ENCODE results near the gene TNFAIP3.
"Not testable (repeated sequence)": the region's sequence is repeated elsewhere in the genome, so short reads cannot be mapped to it uniquely, and the experiment has no call there.

Gene TNFAIP3

GRCh38 chr6:137866914-137867684 lies at the start of gene TNFAIP3:
TNFAIP3 (plus strand) TSS chr6:137867259; CDS start chr6:137871228, 3,969 bp downstream.
- intact Hi-C loops (cut with DNase I): loop anchor here (2.0 kb wide), 1 partner anchor 160 kb away; no protein-coding TSS in a partner anchor

DNA sequence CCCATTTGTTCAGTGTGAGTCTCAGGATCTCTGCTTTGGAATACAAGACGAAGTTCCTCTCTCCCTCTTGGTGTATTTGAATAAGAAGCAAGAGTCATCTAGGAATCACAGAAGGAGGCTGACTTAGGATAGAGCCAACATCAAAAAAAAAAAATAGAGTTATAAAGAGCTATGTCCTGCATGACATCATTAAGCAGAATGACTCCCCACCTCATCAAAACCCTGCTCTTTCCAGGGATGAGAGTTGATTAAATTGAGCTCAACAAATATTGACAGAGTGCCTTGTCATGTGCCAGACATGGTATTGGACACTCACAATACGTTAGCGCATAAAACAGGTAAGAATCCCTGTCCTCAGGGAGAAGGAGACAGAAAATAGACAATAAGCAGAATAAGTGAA lies 48.6 kb upstream of the TNFAIP3 start:
- no peak for DNase-seq
- intact Hi-C loops (cut with DNase I): no loop called here

More at GRCh38 chr6:137866914-137867684, at the start of gene TNFAIP3:
- DNase-seq: peak; percentile 65 to 93 (median 86)

DNA sequence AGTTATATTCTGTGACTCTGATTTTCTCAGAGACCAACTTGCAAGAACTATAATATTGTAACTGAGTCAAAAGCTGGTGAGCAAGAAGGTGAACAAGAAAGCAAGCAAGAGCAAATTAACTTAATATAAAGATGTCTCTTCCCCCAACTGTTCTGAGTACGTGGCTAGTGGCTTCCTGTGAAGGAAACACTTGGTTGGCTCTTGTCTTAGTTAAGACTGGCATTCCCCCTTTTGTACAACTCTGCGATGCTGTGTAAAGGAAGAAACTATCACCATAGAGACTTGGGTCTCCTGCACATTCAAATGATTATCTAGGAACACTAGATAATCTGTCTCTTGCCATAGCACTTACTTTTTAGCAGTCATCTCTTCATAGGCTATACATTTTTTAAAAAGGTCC lies 47.3 kb upstream of the TNFAIP3 start:
- DNase-seq: no peak
- intact Hi-C loops (cut with DNase I): no loop called here

DNA sequence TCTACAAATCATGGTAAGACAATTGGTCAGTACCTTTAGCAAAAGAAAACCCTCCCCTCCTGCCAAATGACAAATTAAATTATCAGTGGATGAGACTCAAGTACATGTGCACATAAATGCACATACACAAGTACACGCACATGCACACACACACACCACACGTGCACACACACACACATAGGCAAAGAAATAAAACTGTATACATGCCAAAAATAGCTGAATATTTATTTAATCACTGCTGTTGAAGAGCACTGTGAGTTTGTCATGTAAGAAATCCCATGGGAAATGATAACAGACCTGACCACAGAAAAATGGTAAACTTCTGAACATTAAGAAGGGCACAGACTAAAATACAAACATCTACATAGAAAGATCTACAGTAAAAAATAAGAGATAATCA lies 46.6 kb upstream of the TNFAIP3 start:
- DNase-seq: no peak
- intact Hi-C loops (cut with DNase I): no loop called here

DNA sequence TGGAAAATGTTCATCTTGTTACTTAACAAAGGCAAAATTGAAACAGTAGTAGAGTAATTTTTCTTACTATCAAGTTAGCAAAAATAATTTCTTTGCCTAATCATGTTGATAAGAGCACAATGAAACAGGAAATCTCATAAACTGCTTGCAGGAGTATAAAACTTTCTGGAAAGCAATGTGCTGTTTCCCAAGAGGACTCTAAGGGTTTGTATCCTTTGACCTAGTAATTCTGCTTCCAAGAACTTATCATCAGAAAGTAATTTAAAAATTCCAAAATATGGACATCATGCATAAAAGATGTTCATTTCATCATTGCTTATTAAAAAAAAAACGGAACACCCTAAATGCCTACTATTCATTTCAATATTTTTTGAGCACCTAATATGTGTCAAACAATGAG lies 46.1 kb upstream of the TNFAIP3 start:
- DNase-seq: no peak
- intact Hi-C loops (cut with DNase I): no loop called here

DNA sequence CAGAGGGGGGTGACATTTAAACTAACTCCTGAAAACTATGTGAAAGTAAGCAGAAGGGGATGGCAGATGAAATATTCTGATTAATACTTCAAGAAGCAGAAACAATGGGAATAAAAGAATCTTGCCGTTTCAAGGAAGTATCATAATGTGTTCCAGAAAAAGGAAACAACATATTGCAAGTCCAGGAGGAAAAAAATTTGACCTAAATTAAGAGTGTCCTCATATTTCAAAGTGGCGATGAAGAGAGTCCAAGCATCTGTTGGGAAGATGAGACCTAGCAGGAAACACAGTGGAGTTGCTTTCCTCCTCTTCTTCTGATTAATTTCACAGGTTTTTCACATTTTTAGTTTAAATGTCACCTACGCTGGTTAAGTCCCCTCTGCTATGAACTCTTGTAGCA lies 45.6 kb upstream of the TNFAIP3 start:
- intact Hi-C loops (cut with DNase I): no loop called here
- DNase-seq: no peak

DNA sequence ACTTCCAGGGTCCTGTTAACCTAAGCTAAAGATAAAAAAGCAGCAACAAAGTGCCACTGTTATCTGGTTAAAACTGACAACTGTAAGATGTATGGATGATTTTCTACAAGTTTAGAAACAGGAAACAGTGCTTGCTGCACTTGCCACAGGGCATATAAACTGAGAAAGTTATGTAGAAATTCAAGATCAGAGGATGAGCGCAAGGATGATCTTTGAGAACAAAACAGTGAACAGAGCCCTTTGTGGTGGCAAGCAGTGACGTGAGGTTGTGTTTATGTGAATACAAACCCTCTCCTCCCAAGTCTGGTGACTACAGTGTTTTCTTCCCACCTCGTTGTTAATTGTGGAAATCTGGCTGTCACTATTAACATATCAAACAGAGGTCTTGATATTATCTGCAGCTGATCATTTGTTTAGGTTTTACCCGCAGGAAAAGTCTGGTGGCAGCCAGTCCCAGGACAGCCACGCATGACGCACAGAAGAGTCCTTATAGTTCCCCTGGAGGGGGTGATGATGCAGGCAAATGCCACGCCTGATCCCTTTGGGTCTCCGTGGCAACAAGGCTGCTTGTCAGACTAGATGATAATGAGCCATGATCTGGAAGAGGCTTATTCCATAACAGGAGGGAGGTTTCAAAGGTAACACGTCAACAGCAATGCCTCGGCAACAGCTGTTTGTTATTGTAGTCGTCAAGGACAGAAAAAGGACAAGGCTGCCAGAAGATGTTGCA lies 43.1 kb upstream of the TNFAIP3 start:
- peak in 32 of 42 donors; percentile 5 to 67 (median 24) for DNase-seq
- intact Hi-C loops (cut with DNase I): no loop called here

DNA sequence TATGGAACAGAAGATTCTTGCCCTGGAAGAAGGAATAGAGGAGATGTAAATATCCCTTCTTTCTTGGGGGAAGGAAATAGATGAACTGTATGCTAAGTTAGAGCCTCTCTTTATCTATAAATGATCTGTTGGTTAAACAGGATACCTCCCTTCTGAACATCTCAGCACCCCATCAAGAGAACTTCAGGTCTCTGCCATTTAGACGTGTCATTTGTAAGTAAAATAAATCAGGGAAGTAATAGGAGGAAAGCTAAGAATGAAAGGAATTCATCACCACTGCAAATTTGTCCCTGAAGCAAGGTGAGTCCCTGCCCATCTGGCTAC lies 42.5 kb upstream of the TNFAIP3 start:
- no peak for DNase-seq
- intact Hi-C loops (cut with DNase I): no loop called here

DNA sequence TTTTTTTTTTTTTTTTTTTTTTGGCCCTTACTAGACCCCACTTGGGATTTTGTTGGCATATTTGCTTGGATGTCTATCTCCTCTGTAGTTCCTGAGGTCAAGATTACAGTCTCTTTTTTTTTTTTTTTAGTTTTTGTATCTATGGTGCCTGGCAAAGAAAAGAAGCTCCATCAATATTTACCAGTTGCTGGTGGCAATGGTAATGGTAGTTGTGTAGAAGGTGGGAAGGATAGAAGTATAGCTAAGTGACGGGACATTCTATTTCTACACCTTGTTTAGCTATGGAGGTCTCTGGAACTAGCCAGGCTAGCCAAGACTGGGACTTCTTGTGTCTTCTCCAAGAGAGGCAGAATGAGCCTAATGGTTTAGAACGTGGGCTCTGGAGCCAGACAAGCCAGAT lies 42.2 kb upstream of the TNFAIP3 start:
- no peak for DNase-seq
- intact Hi-C loops (cut with DNase I): no loop called here

DNA sequence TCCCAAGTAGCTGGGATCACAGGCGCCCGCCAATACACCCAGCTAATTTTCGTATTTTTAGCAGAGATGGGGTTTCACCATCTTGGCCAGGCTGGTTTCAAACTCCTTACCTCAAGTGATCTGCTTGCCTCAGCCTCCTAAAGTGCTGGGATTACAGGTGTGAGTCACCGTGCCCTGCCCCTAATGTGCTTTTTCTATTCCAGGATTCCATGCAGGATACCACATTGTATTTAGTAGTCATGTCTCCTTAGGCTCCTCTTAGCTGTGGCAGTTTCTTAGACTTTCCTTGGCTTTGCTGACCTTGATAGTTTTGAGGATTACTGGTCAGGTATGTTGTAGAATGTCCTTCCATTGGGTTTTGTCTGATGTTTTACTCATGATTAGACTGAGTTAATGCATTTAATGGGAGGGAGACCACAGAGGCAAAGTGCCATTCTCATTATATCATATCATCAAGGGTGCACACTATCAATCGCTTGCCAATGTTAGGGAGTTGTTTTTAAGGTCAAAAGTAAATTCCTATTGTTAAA lies 39.6 kb upstream of the TNFAIP3 start:
- intact Hi-C loops (cut with DNase I): no loop called here
- no peak for DNase-seq

DNA sequence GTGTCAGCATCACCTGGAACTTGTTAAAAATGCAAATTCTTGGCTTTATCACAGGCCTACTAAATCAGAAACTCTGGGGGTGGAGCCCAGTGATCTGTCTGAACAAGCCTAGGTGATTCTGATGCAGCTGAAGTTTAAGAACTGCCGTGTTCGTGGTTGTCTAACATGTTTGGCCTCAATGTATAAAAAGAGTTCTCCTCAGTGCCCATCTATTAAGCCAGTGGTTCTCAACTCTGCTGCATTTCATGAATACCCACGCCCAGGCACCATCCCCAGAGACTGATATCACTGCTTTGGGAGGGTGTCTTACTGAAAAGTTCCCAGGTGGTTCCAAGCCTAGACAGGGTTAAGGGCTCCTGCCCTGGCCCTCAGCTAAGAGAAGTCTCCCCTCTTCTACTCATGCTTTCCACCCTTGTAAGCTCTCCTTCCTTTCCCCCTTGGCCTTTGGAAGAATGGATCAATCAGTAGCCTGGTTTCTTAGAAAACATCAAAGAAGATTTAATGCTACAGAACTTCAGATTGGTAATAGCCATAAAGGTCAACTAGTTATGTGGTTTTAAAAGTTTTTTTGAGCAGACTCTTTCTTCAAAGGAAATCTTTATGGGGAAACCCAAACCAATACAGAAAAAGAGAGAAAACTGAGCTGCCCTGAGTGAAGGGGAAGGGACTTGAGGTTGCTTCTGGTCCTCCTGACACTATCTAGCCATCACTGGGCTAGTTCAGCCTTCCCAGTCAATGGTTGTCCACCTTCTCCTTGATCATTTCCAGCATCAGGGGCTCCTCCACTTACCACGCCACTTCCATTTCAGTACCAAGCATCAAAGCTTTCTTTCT lies 38.9 kb upstream of the TNFAIP3 start:
- DNase-seq: no peak
- intact Hi-C loops (cut with DNase I): no loop called here

DNA sequence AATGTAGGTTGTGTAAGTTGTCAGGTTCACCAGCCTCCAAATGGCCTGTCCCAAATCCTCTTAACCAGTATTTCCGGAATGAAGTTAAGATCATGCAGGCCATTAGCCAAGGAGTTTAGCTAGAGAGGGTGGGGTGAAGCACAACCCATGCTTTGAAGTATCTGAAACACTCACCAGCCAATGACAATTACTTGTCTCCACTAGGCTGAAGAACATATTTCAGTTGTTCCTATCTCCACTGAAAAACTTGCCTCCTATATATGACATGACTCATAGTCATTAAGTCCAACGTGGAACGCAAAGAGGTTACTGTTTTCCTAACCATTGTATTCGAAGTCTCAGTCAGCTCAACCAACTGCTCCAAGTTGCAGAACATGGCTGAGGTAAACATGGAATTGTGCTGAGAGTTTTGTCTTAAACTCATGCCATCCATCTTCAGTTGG lies 37.4 kb upstream of the TNFAIP3 start:
- intact Hi-C loops (cut with DNase I): no loop called here
- DNase-seq: no peak

- intact Hi-C loops (cut with DNase I): no loop called here
These were observed 36.5 kb upstream of the TNFAIP3 start for GRCh38 chr6:137830511-137830911.

DNA sequence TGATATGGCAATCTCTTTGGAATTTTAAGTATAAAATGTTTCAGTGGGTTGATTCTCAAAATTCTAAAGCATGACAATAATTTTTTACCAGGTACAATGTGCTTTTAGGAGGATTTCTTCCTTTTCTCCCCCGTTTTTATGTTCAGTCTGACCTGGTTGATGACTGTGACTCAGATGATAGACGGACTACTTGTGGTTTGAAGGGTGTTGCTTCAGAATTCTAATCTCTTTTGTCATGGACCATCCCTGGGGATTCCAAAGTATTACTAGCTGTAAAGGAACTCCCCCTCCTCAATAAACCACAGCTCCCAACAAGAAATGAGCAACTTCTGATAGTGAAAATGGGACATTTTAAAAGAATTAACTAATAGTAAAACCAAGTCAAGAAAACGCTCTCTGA lies 34.9 kb upstream of the TNFAIP3 start:
- intact Hi-C loops (cut with DNase I): no loop called here
- no peak for DNase-seq

More at GRCh38 chr6:137830511-137830911, 36.5 kb upstream of the TNFAIP3 start:
- DNase-seq: no peak

- intact Hi-C loops (cut with DNase I): no loop called here
- no peak for DNase-seq
These were observed 32.6 kb upstream of the TNFAIP3 start for GRCh38 chr6:137834508-137834907.

DNA sequence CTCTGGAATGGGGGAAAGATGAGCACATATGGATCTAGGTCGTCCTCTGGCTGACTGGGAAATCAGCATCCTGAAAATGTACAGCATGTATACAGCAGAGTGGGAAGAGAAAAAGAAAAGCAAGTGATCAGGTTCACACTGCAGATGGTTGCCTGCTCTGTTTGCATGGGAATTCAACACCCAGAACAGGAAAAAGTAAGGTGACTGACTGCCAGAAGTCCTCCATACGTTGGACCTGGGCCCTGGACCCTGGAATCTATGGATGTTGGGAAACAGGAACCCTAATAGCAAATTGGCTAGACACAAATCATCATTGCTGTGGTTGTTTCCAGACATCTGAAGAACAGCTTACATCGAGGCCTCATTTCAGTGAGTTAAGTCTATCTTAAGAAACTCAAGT lies 30.3 kb upstream of the TNFAIP3 start:
- no peak for DNase-seq
- intact Hi-C loops (cut with DNase I): no loop called here

DNA sequence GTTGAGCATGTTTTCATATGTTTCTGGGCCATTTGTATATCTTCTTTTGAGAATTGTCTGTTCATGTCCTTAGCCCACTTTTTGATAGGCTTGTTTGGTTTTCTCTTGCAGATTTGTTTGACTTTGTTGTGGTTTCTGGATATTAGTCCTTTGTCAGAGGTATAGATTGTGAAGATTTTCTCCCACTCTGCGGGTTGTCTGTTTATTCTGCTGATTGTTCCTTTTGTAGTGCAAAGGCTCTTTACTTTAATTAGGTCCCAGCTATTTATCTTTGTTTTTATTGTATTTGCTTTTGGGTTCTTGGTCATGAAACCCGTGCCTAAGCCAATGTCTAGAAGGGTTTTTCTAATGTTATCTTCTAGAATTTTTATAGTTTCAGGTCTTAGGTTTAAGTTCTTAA lies 29.0 kb upstream of the TNFAIP3 start:
- DNase-seq; intact Hi-C loops (cut with DNase I): not testable (repeated sequence)

GRCh38 chr6:137838597-137838996 lies 28.5 kb upstream of the TNFAIP3 start:
- intact Hi-C loops (cut with DNase I); DNase-seq: not testable (repeated sequence)

- no peak for DNase-seq
- intact Hi-C loops (cut with DNase I): no loop called here
These were observed 28.0 kb upstream of the TNFAIP3 start for GRCh38 chr6:137839076-137839475.

- intact Hi-C loops (cut with DNase I): no loop called here
- DNase-seq: no peak
These were observed 26.8 kb upstream of the TNFAIP3 start for GRCh38 chr6:137840252-137840651.
